Inflammatory macrophage treated with lipopolysaccharide for 1 hour (primary cell): ENCODE measurements around the gene ZBTB39.
"Not testable (repeated sequence)": the region's sequence is repeated elsewhere in the genome, so short reads cannot be mapped to it uniquely, and the experiment has no call there.

Experiments
- DNase-seq, 2 donors: peaks; one replicate each; pipeline ENCODE4 v3.0.0-alpha.2; 2020 to 2022

The ZBTB39 gene, protein sequence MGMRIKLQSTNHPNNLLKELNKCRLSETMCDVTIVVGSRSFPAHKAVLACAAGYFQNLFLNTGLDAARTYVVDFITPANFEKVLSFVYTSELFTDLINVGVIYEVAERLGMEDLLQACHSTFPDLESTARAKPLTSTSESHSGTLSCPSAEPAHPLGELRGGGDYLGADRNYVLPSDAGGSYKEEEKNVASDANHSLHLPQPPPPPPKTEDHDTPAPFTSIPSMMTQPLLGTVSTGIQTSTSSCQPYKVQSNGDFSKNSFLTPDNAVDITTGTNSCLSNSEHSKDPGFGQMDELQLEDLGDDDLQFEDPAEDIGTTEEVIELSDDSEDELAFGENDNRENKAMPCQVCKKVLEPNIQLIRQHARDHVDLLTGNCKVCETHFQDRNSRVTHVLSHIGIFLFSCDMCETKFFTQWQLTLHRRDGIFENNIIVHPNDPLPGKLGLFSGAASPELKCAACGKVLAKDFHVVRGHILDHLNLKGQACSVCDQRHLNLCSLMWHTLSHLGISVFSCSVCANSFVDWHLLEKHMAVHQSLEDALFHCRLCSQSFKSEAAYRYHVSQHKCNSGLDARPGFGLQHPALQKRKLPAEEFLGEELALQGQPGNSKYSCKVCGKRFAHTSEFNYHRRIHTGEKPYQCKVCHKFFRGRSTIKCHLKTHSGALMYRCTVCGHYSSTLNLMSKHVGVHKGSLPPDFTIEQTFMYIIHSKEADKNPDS

DNA sequence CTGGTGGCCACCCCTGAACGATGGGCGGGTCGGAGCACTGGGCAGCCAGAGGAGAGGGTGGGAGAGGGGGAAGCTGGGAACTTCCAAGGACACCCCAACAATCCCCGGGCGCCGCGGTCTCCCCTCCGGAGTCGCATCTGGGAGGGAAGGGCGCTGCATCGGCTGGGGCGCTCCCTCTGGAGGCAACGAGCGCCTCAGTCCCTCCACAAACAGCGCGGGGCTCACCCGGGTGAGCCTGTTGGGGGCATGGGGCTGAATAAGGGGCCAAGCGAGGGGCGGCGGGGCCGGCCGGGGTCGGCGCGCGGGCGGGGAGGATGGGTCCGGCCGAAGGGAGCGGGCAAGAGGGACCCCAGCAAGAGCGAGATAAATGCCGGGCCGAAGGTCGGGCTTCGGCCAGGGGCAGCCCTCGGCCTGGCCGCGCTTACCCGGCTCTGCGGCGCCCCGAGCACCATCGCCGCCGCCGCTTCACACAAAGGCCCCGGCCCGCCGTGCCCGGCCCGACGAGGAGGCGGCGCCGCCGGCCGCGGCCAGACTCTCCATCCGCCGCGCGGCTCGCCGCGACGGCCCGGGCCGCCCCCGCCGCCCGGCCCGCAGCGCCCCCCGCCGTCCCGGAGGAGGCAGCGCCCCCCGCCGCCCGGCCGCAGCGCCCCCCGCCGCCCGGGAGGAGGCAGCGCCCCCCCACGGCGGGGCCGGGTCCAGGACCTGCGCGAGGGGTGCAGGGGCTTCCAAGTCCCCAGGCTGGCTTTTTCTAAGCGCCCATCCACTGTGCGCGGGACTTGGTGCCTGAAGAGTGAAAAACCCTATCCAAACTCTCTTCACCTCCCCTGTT lies at the start of gene ZBTB39:
ZBTB39 (minus strand) TSS at position 567 of the 829 bp plus-strand sequence. CDS start 1,629 bp downstream, outside the sequence.
- peak; percentile 35 to 65 for DNase-seq

DNA sequence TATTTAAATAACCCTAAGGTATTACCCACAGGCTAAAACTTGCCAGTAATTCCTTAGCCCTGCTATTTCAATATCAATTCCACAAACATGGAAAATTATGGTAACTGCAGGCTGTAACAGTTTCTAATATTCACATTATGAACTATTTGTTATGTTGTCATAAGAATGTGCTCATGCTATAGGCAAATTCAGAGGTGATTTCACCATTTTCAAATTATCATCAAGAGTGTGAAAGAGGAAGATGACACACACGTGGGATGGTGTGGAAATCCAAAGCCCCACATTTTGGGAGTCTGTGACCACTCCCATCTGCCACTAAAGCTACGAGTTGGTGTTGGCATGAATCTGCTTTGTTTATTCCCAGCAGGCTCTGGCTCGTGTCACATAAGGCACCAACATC lies 49.5 kb upstream of the ZBTB39 start:
- peak; percentile 93 to 95 for DNase-seq

DNA sequence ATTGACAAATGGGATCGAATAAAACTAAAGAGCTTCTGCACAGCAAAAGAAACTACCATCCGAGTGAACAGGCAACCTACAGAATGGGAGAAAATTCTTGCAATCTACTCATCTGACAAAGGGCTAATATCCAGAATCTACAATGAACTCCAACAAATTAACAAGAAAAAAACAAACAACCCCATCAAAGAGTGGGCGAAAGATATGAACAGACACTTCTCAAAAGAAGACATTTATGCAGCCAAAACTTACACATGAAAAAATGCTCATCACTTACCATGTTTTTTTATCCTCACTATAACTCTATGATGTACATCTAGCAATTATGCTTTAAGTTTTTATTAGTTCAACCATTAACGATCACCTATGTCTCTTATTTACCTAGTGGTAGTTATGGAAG lies 47.6 kb upstream of the ZBTB39 start:
- not testable (repeated sequence) for DNase-seq

DNA sequence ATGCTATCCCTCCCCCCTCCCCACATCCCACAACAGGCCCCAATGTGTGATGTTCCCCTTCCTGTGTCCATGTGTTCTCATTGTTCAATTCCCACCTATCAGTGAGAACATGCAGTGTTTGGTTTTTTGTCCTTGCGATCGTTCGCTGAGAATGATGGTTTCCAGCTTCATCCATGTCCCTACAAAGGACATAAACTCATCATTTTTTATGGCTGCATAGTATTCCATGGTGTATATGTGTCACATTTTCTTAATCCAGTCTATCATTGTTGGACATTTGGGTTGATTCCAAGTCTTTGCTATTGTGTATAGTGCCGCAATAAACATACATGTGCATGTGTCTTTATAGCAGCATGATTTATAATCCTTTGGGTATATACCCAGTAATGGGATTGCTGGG lies 46.8 kb upstream of the ZBTB39 start:
- not testable (repeated sequence) for DNase-seq

DNA sequence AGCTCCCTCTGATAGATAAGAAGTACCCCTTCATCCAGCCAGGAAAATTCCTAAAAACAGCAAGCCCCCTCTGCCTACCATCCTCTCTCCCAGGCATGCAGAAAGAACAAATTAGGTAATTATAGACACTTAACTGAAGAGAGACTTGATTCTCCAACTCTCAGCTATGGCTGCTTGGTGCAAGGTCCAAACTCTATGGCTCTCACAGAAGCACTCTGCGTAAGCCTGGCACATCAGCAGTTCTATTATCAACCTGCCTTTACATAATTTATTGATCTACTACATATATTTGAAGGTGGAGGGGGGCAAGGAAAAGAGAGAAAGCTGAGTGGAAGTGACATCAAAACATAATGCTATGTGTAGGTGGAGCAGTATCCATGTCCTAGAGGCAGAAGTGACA lies 44.7 kb upstream of the ZBTB39 start:
- no peak for DNase-seq

DNA sequence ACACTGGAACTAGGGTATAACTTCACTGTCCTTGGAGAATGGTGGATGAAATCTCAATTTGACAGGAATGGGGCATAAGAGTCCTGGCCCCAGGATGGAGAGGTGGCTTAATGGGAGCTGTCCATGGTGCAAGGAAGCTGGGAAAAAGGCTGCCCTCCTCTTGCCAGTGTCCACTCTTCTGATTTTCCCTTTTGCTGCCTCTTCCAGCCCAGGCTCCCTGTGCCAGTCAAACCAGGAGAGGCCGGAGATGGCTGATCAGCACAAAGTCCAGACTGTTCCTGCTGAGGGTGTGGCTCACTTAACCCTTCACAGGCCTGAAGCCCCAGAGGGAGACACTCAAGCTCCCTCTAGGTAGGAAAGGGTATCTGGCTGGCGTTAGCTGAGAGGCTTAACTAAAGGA lies 43.5 kb upstream of the ZBTB39 start, which contains the start of gene MYO1A:
MYO1A (minus strand) TSS at position 240 of the 400 bp plus-strand sequence. CDS start 1,806 bp downstream, outside the sequence.
- no peak for DNase-seq

DNA sequence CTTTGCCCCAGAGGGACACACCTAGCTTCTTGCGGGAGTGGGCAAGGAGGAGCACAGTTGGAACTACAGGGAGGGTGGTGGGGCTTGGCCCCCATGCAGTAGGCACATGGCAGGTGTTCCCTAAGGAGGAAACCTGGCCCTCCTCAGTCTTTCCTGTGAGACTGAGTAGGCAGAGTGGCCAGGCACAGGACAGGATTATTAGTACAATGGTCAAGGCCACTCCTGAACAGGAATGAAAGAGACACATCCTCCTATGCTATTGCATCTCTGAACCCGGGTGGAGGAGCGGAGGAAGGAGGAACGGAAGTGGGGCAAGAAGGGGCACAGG lies 42.7 kb upstream of the ZBTB39 start:
- peak in 1 of 2 donors; percentile 20 for DNase-seq

DNA sequence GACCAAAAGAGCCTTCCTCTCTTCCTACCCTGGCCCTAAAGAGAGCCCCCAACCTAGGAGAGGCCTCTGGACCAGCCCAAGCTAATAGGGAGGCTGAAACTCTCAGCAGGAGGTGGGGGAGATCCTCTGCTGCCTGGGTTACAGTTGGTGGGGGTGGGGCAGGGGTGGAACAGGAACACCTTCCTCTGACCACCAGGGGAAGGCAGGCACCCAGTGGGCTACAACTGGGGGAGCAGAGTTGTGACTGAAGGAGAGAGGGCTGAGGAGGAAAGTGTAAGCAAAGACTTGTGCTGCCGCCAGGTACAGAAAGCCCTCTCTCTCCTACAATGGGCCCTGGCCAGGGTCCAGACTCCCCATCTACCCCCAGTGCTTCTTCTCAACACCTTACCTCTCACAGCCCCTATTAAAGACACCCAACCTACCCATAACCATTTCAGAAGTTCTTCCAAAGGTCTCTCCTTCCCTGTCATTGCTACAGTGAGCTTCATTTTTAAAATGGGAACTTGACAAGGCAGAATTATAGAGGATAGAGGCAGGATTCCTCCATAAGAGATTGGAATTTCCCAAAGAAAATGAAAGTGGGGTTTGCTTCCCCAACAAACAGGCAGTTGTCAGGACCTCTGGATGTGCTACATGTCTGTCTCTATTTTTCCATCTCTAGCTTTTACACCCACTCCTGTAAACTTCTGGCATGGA lies 42.2 kb upstream of the ZBTB39 start:
- peak; percentile 33 to 42 for DNase-seq

DNA sequence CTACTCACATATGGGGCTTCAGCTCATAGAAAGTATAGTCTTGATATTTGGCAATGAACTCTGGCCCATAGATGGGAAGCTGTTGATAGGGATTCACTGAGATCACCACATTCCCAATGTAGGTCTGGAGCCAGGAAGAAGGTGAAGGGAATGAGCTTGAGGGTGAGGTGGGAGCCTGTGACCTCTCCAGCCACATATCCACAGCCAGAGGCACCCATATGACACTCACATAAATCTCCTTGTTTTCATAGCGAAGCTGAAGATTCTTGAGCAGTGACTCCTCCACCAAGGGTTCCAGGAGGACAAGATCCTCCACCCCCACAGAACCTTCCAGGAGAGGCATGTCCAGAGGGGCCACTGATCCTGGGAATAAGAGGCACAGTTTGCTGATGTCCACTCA lies 41.6 kb upstream of the ZBTB39 start:
- no peak for DNase-seq

DNA sequence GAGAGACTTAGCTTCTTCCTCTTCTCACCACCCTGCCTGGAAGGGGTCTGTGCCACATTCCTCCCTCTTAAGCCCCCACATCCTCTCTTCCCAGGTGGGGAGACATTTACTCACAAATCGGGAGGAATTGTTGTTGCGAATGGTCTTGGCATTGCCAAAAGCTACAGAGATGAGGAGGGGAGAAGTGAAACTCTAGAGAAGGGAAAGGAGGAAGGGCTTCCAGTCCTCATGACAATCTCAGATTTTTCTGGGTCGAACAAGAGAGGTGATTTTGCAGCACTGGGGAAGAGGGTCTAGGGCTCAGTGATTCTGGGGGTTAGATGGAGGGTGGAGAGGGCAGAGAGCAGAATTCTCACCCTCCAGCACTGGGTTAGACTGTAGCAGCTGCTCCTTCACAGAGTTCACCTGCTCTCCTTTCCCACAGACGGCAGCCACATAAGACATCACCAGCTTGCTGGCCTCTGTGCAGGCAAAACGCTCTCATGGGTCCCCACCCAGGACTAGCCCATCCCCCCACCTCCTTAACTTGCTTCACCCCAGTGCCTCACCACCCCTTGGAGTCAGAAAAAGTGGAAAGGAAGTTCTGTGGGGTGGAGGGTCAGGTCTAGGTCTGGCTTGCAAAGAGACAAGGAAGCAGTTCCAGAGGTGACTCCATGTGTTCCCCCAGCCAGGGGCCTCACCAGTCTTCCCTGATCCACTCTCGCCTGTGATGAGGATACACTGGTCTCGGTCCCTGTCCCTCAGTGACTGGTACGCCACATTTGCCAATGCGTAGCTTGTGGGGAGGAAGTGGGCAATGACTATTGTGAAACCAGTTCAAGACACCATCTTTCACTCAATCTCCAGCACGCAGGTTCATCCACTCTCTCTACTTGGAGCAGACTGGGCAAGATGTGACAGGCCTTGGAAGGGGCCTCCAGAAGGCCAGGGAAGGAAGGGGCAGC lies 40.9 kb upstream of the ZBTB39 start:
- peak; percentile 38 to 56 for DNase-seq

DNA sequence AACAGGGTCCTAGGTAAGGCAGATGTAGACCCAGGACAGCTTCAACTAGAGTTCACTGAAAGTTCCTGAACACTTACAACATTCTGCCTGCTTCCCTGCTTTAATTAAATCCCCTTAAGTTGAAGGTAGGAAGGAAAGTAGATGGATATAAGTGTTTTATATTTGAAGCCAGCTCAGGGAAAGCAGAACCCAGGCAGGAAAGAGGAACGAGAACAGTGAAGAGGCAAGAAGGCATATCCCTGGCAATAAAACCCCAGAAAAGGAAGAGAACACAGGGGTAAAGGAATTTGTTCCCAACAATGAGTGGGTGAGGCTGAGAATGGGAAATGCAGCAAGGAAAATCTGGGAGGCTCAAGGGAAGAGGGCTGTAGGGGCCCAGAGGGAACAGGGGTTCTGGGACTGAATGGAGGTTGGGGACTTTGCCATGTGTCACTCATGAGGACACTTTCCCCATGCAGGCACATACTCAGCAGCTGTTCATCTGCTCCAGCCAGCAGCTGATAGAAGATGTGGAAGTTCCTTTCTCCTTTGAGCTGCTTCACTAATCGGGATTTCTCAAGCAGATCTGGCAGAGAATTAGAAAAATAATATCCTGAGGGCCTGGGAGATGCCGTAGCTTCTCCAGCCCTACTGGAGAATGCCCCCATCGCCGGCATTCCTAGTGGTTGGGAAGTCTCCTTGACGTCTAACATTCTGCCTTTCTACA lies 39.9 kb upstream of the ZBTB39 start:
- DNase-seq, result peak; percentile 36 to 60

DNA sequence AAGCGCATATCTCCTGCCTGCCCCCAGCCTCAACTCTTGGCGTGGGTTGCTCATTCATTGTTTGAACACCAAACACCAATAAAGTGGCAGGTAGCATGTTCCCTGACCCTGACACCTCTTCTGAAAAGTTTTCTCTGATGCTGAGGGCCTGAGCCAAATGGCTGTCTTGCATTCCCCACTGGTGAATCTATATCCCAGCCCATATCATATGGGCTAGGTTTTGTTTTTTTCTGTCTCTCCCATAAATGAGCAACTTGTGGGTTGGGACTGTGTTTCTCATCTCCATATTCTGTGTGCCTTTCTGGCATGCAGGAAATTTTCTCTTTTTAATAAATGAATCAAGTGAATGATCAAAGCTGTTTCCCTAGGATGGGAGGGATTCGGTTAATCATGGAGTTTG lies 38.5 kb upstream of the ZBTB39 start:
- DNase-seq, result no peak

DNA sequence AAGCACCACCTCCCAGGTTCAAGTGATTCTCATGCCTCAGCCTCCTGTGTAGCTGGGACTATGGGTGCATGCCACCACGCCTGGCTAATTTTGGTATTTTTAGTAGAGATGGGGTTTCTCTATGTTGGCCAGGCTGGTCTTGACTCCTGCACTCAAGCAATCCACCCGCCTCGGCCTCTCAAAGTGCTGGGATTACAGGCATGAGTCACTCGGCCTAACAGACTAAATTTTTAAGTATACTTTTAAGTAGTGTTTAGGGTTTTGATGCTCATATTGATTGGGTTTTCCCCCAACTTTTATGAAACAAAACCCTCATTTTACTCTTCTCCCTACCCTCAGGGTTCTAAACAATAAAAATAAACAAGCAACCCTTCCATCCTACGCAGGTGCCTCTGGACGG lies 38.1 kb upstream of the ZBTB39 start:
- no peak for DNase-seq

DNA sequence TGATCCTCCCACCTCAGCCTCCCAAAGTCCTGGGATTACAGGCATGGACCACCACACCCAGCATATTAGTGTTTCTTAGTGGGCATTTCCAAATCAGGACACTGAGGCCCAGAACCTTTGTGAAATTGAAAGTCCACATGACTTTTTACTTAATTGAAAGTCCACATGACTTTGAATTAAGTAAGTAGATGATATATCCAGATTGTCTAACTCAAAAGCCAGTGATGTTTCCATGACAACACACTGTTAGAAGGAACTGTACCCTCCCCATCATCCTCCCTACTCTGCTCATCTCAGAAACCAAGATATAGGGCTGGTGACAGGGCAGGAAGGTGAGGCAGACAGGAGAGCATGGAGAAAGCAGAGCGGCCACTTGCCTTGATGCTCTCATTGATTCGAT lies 36.3 kb upstream of the ZBTB39 start:
- no peak for DNase-seq

DNA sequence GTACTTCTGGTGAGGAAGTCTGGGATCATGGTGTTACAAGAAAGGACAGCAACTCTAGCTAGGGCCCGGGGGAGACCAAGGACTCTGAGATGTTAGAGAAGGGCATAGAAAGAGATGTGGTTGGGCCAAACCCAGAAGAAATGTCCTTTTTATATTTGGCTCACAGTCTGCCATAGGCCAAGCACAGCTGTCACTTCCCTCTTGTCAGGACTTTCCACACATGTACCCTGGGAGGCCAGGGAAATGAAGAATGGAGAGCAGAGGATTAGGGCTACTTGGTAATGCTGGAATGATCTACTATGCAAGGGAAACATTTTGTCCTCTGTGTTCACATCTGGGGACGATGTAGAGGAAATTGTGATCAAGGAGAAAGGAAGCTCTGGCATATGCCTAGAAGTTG lies 34.4 kb upstream of the ZBTB39 start:
- no peak for DNase-seq

DNA sequence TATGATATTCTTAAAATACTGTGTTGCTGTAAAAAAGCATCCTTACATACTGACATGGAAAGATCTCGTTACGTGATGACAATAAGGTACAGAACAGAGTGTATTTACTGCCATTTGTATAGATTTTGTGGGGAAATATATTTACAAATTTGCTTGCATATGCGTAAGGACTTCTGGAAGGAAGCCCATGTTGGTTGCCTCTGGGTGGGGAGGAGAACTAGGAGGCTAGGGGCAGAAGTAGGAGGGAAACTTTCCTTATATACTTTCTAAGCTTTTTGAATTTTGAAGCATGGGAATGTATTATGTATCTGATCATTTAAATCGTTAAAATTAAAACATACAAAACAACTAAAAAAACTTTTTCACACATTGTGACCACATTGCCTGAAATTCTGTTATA lies 33.9 kb upstream of the ZBTB39 start:
- DNase-seq, result no peak

DNA sequence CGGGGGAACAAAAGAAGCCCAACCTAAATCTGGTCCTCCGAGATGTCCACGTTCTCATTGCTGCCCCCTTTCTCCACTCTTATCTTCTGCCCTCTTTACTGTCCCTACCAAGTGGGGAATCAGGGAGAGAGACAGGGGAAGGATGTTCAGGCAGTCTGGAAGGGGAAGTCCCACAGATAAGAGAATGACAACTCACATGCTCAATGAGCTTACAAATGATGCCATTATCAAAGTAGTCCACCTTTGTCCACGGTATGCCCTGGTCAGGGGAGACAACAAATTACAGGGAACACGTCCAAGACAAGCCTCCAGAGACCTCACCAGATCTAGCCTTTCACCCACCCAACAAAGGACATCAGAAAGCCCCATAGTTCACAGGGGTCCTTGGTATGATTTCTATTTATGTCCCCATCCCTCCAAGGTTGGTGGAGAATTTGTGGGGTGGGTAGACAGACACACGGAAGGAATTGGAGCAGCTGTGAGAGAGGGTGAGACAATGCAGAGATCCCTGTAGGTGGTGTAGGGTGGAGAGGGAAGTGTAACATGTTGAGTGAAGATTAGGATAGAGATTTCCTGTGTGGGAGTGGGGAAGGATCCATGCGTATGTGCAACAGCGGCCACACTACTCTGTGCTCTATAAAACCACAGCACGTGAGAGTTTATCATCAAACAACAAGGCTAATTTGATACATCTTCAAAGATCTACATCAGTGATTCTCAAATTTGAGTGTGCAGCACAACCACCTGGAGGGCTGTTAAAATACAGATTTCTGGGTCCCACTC lies 32.9 kb upstream of the ZBTB39 start:
- peak; percentile 46 to 72 for DNase-seq

DNA sequence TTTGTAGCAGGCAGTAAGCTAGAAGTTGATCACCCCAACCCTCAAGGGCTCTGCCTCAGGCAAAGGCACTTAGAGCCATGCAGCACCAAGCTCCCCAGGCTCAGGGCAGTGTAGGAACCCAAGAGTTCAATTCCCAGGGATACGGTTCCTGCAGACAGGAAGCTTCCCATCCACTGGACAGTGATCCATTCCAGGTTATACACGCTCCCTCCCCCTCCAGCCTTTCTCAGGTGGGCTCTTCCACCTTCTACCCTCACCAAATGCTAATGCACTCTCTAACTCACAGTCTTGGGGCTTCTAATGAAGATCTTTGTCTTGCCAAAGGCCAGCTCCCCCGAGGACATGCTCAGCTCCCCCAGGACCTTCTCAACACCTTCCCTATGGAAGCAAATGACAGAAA lies 30.9 kb upstream of the ZBTB39 start:
- no peak for DNase-seq

DNA sequence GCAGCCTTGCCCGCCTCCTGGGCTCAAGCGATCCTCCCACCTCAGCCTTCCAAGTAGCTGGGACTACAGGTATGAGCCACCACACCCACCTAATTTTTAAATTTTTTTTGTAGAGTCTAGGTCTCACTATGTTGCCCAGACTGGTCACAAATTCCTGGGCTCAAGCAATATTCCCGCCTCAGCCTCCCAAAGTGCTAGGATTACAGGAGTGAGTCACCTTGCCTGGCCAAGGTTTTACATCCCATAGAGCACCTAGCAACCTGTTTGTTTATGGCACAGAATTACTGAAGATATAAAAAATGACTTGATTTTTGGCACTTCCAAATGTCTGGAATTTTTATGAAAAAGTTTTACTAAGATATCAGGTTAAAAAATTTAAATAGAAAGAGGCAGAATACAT lies 27.1 kb upstream of the ZBTB39 start:
- no peak for DNase-seq

DNA sequence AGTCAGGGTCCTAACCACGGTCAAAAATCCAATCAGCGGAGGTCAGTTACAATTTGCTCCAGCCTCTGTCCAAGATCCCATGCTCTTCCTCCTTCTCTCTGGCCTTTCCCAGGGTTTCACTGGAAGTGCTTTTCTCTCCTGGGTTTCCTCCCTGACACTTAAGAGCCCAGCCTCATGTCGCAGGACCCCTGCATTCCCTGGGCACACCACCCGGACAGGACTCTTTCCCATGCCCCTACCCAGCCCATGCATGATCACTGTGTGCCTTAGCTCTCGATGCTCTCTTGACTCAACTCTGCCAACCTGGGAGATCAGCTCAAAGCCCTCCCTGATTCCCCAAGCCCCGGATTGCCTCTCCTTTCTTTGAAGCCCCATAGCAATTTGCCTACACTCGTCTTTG lies 25.4 kb upstream of the ZBTB39 start:
- no peak for DNase-seq
